H54 (cell line): ENCODE results near the gene TSKS.
A peak's percentile ranks its signal among the peaks of the same experiment; 100 is the strongest.

ENCODE experiments used
- DNase-seq: peaks from one replicate; pipeline ENCODE4 v3.0.0; 2011; ENCODE audit warnings: low spot score, mixed read lengths; ENCODE audit not compliant: insufficient read length
- FAIRE-seq: peaks from 3 replicates; lab custom pipeline; 2011; peaks lifted over from hg19 to GRCh38; lab: Jason Lieb, UNC
- POLR2A ChIP-seq: IDR thresholded peaks from 2 replicates; pipeline ENCODE4 v1.6.1; 2011; ENCODE audit warnings: low read depth, mild to moderate bottlenecking, low read length

Gene TSKS

DNA sequence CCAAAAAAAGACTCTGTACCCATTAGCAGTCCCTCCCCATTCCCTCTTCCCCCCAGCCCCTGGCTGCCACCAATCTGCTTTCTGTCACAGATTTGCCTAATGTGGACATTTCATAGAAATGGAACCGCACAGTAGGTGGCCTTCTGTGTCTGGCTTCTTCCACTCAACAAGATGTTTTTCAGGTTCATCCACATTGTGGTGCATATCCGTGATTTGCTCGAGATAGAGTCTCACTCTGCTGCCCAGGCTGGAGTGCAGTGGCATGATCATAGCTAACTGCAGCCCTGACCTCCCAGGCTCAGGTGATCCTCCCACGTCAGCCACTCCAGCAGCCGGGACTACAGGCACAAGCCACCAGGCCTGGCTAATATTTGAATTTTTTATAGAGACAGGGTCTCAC lies 24.6 kb upstream of the TSKS start:
- FAIRE-seq: no peak
- TF ChIP-seq POLR2A: no peak
- no peak for DNase-seq

DNA sequence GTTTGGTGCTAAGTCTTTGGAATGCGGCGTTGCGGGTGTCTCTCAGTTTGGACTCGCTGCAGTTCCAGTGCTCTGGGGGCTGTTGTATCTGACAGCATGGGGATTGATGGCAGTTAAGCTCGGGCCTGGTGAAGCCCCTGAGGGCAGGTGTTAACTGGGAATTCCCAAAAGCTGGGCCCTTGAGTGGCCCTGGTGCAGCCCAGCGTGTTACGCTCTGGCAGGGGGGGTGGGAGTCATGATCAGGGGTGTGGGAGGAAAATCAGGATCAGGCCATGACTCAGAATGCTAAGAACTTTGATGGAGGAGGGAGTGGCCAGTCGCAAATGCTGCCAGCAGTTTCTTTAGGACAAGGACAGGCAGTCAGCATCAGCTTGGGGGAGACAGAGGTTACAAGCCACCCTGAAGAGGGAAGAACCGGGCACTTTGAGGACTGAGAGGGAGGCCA lies 23.3 kb upstream of the TSKS start:
- FAIRE-seq (no peak), DNase-seq (peak; percentile 87)
- TF ChIP-seq POLR2A: no peak

GRCh38 chr19:49782515-49782914 lies 19.4 kb upstream of the TSKS start:
- TF ChIP-seq POLR2A: no peak
- no peak for DNase-seq
- no peak for FAIRE-seq

GRCh38 chr19:49781394-49781793 lies 18.3 kb upstream of the TSKS start:
- FAIRE-seq (no peak), DNase-seq (no peak)
- no peak for TF ChIP-seq POLR2A

- FAIRE-seq (no peak), DNase-seq (no peak)
Observed at GRCh38 chr19:49780861-49781260, 17.8 kb upstream of the TSKS start.

DNA sequence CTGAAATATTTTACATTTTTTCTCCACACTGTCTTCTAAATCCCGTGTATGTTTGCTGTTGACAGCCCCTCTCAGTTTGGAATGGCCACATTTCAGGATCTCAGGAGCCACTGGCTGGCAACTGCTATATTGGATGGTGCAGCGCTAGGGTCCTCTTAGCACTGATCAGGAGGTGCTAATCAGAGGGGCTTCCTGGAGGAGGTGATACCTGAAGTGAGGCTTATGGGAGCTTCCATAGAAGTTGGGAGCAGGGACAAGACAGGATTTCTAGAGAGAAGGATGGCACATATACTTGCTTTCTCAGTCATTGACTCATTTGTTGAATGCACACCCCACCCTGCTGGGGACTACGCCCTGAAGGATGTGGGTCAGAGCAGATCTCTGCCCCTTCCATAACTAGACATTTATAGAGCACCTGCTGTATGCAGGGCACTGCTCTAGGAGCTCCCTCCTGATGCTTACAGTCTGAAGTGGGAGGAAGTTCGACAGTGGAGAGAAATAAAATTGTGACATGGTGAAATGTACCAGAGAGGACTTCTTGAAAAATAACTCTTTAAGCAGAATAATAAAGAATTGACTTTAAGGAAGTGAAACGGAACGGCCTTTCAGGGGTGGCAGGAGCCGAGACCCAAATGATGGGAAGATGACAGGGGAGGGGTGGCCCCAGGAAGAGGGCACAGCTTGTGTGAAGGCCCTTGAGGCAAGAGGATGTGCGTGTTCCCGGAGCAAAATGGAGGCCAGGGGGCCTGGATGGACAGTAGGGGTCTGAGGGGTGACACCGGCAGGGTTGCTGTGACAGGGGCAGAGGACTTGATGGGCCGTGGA lies 16.8 kb upstream of the TSKS start:
- FAIRE-seq: no peak
- DNase-seq: no peak
- TF ChIP-seq POLR2A: no peak

More at GRCh38 chr19:49780861-49781260, 17.8 kb upstream of the TSKS start:
- no peak for TF ChIP-seq POLR2A

- no peak for DNase-seq
- no peak for FAIRE-seq
- no peak for TF ChIP-seq POLR2A
Observed at GRCh38 chr19:49776371-49776764, 13.3 kb upstream of the TSKS start.

DNA sequence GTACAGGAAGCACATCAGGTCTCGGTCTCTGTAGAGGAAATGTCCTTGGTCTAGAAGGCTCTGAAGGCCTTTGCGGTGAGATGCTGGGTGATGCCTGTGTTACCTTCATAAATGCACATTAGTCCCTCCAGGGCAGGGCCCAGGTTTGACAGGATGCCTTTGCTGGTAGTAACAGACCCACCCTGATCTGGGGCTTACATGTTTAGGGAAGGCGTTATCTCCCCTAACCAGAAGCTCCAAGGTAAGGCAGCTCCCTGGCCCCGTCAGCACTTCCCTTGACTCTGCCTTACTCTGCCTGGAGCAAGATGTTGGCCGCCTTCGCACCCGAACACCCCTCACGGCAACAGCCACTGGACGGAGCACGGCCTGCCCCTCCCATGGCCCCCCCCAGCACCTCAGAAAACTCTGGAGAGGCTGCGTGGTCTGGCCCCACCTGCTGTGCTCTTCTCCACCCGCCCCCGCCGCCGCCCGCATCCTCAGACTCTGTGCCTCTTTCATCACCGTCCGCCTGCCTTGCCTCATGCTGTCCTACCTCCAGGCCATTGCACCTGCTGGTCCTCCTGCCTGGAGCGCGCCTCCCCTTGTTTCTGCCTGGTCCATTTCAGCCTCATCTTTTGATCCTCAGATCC lies 12.8 kb upstream of the TSKS start:
- no peak for TF ChIP-seq POLR2A
- no peak for DNase-seq
- FAIRE-seq: no peak

DNA sequence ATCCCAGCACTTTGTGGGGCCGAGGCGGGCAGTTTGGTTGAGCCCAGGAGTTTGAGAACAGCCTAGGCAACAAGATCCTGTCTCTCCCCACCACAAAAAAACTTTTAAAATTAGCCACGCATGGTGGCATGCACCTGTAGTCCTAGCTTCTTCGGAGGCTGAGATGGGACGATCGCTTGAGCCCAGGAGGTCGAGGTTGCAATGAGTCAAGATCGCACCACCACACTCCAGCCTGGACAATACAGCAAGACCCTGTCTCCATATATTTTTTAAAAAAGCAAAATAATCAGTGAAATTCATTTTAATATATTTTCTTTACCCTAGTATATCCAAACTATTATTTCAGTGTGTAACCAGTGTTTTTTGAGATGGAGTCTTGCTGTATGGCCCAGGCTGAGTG lies 11.9 kb upstream of the TSKS start:
- TF ChIP-seq POLR2A: no peak
- FAIRE-seq (no peak), DNase-seq (no peak)

DNA sequence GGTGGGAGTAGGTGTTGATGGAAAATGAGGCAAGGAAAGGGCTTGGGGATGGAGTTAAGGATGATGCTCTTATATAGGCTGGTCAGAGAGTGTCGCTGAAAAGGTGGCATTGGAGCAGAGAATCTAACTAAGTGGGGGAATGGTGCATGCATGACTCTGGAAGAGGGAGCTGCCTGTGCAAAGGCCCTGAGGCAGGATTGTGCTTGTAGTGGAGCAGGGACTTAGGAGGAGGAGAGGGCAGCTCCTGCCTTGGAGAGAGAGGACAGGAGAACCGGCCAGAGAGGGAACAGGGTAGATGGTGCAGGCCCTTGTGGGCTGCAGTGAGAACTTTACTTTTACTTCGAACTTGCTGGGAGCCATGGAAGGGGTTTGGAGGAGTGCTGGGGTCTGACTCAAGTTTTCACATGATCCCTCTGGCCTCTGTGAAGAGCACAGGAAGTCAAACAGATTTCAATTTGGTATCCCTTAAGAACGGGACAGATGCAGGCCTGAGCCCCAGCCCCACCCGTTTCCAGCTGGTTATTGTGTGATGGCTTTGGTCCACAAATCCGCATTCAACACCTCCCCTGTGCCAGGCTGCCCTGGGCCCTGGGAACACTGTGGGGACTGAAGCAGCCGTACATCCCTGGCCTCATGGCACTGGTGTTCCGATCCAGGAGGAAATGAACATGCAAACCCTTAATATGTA lies 10.7 kb upstream of the TSKS start:
- DNase-seq (no peak), FAIRE-seq (no peak)
- no peak for TF ChIP-seq POLR2A

GRCh38 chr19:49772850-49773432 lies 9.8 kb upstream of the TSKS start:
- DNase-seq: no peak
- no peak for TF ChIP-seq POLR2A
- no peak for FAIRE-seq

DNA sequence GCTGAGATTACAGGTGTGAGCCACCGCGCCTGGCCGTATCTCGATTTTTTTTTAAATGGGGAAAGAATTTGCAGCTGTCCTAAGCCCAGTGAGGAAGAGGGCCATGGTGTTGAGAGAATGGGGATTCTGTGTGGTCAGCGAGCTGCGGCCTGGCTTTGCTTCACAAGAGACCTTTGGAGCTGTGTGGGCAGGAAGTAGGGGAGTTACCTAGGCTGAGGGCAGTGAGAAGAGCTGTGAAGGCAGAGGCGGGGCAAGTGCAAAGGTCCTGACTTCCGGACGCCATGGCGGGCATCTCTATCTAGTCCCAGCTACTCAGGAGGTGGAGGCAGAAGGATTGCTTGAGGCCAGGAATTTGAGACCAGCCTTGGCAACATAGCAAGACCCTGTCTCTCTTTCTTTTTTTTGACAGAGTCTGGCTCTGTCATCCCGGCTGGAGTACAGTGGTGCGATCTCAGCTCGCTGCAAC lies 8.6 kb upstream of the TSKS start:
- FAIRE-seq (no peak), DNase-seq (no peak)
- no peak for TF ChIP-seq POLR2A

- FAIRE-seq (no peak), DNase-seq (no peak)
- TF ChIP-seq POLR2A: no peak
Observed at GRCh38 chr19:49770529-49770928, 7.4 kb upstream of the TSKS start.
